Neural cell (in vitro differentiated cells): ENCODE measurements around the gene TWNK. TPM values are rescaled to one million over a fixed set of nuclear protein-coding genes. Genes with fewer than 3 reads are reported as not detected.

Experiments
- H2AFZ ChIP-seq: fragments of 200-600, 300-800 bp; sonication (generic), shearing (Covaris generic); 2 replicates; pipeline ENCODE4 v1.6.0; 2014; ENCODE audit warnings: low read depth, mild to moderate bottlenecking, antibody characterized with exemption, low read length, moderate library complexity
- H3F3A ChIP-seq: fragments of 200-600 bp; shearing (Covaris generic); 2 replicates; pipeline ENCODE4 v1.6.1; 2016; ENCODE audit warnings: mild to moderate bottlenecking, moderate library complexity, mixed read lengths, antibody characterized with exemption, low read length; ENCODE audit not compliant: insufficient read depth, poor library complexity, severe bottlenecking
- H3K27ac ChIP-seq: fragments of 200-600, 300-800 bp; sonication (generic), shearing (Covaris generic); 2 replicates; pipeline ENCODE4 v1.5.1; 2014; ENCODE audit warnings: mild to moderate bottlenecking, low read length, moderate library complexity
- H3K27me3 ChIP-seq: fragments of 300-800, 200-600 bp; sonication (generic), shearing (Covaris generic); 2 replicates; pipeline ENCODE4 v1.6.0; 2014; ENCODE audit warnings: mild to moderate bottlenecking, low read depth, low read length, moderate library complexity; ENCODE audit not compliant: insufficient read depth
- H3K36me3 ChIP-seq: fragments of 300-800, 200-600 bp; sonication (generic), shearing (Covaris generic); 2 replicates; pipeline ENCODE4 v1.5.1; 2014; ENCODE audit warnings: mild to moderate bottlenecking, antibody characterized with exemption, low read length, moderate library complexity; ENCODE audit not compliant: insufficient read depth
- H3K4me2 ChIP-seq: fragments of 300-800, 200-600 bp; sonication (generic), shearing (Covaris generic); 2 replicates; pipeline ENCODE4 v1.6.0; 2014; ENCODE audit warnings: mild to moderate bottlenecking, low read length
- H3K4me3 ChIP-seq: fragments of 300-800, 200-600 bp; sonication (generic), shearing (Covaris generic); 2 replicates; pipeline ENCODE4 v1.5.1; 2014; ENCODE audit warnings: mild to moderate bottlenecking, low read length, moderate library complexity
- H3K79me2 ChIP-seq: fragments of 200-600 bp; shearing (Covaris generic); replicated peaks from 2 replicates; pipeline ENCODE4 v1.6.0; 2014; ENCODE audit warnings: mild to moderate bottlenecking, low read length, moderate library complexity; ENCODE audit not compliant: insufficient read depth
- H3K9ac ChIP-seq: fragments of 300-800, 200-600 bp; sonication (generic), shearing (Covaris generic); 2 replicates; pipeline ENCODE4 v1.6.1; 2016; ENCODE audit warnings: mild to moderate bottlenecking, low read length, mixed read lengths
- H3K9me2 ChIP-seq: fragments of 200-600 bp; shearing (Covaris generic); 2 replicates; pipeline ENCODE4 v1.6.1; 2016; ENCODE audit warnings: mild to moderate bottlenecking, low read length, mixed read lengths; ENCODE audit not compliant: insufficient read depth
- H3K9me3 ChIP-seq: fragments of 200-600, 300-800 bp; sonication (generic), shearing (Covaris generic); 2 replicates; pipeline ENCODE4 v1.6.1; 2016; ENCODE audit warnings: mild to moderate bottlenecking, mixed run types, low read length, moderate library complexity, mixed read lengths
- H4K20me1 ChIP-seq: fragments of 200-600 bp; shearing (Covaris generic); 2 replicates; pipeline ENCODE4 v1.6.1; 2016; ENCODE audit warnings: mild to moderate bottlenecking, mixed run types; ENCODE audit not compliant: insufficient read depth
- EP300 ChIP-seq: fragments of 450-650 bp; conservative IDR thresholded peaks from 2 replicates; pipeline ENCODE4 v1.6.1; 2014; ENCODE audit warnings: antibody characterized with exemption, mild to moderate bottlenecking, moderate library complexity; ENCODE audit not compliant: poor library complexity, severe bottlenecking
- EZH2 ChIP-seq: fragments of 200-600, 300-800 bp; shearing (Covaris generic), sonication (generic); IDR thresholded peaks from 2 replicates; pipeline ENCODE4 v1.6.1; 2014; ENCODE audit warnings: antibody characterized with exemption, low read length, borderline replicate concordance, mild to moderate bottlenecking; ENCODE audit not compliant: insufficient read depth, poor library complexity, severe bottlenecking
- MXI1 ChIP-seq: fragments of 450-650 bp; conservative IDR thresholded peaks from 2 replicates; pipeline ENCODE4 v1.6.1; 2014; ENCODE audit warnings: antibody characterized with exemption, mild to moderate bottlenecking; ENCODE audit not compliant: poor library complexity, severe bottlenecking
- POLR2AphosphoS5 ChIP-seq: IDR thresholded peaks from 2 replicates; pipeline ENCODE4 v1.6.1; 2012
- RAD21 ChIP-seq: fragments of 450-650 bp; conservative IDR thresholded peaks from 2 replicates; pipeline ENCODE4 v1.6.1; 2014; ENCODE audit warnings: antibody characterized with exemption, mild to moderate bottlenecking, moderate library complexity
- SMC3 ChIP-seq: fragments of 450-650 bp; conservative IDR thresholded peaks from 2 replicates; pipeline ENCODE4 v1.6.1; 2014; ENCODE audit warnings: antibody characterized with exemption, mild to moderate bottlenecking, moderate library complexity; ENCODE audit not compliant: poor library complexity
- TAF1 ChIP-seq: IDR thresholded peaks from 2 replicates; pipeline ENCODE4 v1.6.1; 2012; ENCODE audit warnings: low read depth
- polyA plus RNA-seq: library from polyadenylated mRNA; depleted of rRNA; stranded (reverse); fragments of >200 nt; gene quantifications from 2 replicates; pipeline ENCODE4 v1.2.3, GENCODE V29; 2014
- TF ChIP-seq, protein P1 (sequence below): IDR thresholded peaks from 2 replicates; pipeline ENCODE4 v1.6.1; 2012; ENCODE audit warnings: borderline replicate concordance
- TF ChIP-seq, protein P2 (sequence below): fragments of 450-650 bp; IDR thresholded peaks from 2 replicates; pipeline ENCODE4 v1.5.1; 2014; ENCODE audit warnings: antibody characterized with exemption, mild to moderate bottlenecking, moderate library complexity; ENCODE audit not compliant: poor library complexity, severe bottlenecking

The TWNK gene
- polyA plus RNA-seq, 1 donor from 2014 or later: 4.8 TPM

DNA sequence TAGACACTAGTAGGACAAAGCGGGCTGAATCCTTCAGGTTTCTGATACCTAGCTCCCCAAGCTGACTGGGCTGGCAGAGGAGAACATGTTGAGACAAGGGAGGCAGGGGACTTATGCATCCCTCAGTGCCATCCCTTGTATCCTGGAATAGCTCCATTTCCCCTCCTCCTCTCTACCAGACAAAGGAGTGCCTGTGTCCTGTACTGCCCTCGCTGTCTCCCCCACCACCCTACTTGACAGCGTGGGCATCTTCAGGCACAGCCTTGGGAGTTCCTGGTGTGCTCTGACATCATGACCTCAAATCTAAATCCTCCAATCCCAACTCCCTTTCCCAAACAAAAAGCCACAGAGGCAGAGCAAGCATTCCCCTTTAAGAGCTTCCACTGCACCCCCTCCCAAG, 52.7 kb downstream of the TWNK start:
- TF ChIP-seq EP300 (no peak), EZH2 (no peak), SMC3 (no peak)
- TF ChIP-seq, protein P1, sequence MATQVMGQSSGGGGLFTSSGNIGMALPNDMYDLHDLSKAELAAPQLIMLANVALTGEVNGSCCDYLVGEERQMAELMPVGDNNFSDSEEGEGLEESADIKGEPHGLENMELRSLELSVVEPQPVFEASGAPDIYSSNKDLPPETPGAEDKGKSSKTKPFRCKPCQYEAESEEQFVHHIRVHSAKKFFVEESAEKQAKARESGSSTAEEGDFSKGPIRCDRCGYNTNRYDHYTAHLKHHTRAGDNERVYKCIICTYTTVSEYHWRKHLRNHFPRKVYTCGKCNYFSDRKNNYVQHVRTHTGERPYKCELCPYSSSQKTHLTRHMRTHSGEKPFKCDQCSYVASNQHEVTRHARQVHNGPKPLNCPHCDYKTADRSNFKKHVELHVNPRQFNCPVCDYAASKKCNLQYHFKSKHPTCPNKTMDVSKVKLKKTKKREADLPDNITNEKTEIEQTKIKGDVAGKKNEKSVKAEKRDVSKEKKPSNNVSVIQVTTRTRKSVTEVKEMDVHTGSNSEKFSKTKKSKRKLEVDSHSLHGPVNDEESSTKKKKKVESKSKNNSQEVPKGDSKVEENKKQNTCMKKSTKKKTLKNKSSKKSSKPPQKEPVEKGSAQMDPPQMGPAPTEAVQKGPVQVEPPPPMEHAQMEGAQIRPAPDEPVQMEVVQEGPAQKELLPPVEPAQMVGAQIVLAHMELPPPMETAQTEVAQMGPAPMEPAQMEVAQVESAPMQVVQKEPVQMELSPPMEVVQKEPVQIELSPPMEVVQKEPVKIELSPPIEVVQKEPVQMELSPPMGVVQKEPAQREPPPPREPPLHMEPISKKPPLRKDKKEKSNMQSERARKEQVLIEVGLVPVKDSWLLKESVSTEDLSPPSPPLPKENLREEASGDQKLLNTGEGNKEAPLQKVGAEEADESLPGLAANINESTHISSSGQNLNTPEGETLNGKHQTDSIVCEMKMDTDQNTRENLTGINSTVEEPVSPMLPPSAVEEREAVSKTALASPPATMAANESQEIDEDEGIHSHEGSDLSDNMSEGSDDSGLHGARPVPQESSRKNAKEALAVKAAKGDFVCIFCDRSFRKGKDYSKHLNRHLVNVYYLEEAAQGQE: no peak
- H3K27me3 ChIP-seq: peaks cover under 1% of the 10 kb centered on the region
- no peak overlapping the region for H3K9ac ChIP-seq
- H3F3A ChIP-seq: peaks cover 4% of the 10 kb centered on the region
- no peak overlapping the region for H3K4me3 ChIP-seq
- no peaks in the 10 kb centered on the region for H4K20me1 ChIP-seq
- H2AFZ ChIP-seq: no peak overlapping the region
- H3K36me3 ChIP-seq: no peaks in the 10 kb centered on the region
- no peak overlapping the region for H3K27ac ChIP-seq
- no peak overlapping the region for H3K4me2 ChIP-seq
- H3K9me3 ChIP-seq: no peaks in the 10 kb centered on the region
- no peaks in the 10 kb centered on the region for H3K9me2 ChIP-seq
- H3K79me2 ChIP-seq: no peaks in the 10 kb centered on the region

DNA sequence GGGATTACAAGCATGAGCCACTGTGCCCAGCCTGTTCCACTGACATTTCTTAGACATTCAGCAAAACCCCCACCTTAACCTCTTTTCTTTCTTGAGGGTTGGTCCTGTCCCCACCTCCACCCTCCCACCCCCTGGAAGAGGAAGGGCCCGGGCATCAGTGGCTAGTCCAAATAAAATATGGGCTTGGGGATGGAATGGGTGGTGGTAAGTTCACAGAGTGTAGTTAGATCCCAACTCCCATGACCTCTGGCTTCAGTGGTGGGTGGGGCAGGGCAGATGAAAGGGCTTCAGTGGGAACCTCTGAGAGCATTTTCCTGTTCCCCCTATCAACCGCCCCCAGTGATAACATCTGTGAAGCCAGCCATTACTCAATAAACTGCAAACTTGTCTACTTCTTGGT, 53.5 kb downstream of the TWNK start:
- H3K27me3 ChIP-seq: peaks cover 5% of the 10 kb centered on the region
- no peak overlapping the region for H3K4me3 ChIP-seq
- no peaks in the 10 kb centered on the region for H3K9me3 ChIP-seq
- no peaks in the 10 kb centered on the region for H4K20me1 ChIP-seq
- H3K9ac ChIP-seq: no peak overlapping the region
- H3K36me3 ChIP-seq: no peaks in the 10 kb centered on the region
- no peak overlapping the region for H2AFZ ChIP-seq
- no peak overlapping the region for H3K27ac ChIP-seq
- H3F3A ChIP-seq: peaks cover 4% of the 10 kb centered on the region
- H3K79me2 ChIP-seq: no peaks in the 10 kb centered on the region
- no peak overlapping the region for H3K4me2 ChIP-seq
- H3K9me2 ChIP-seq: no peaks in the 10 kb centered on the region
- TF ChIP-seq TAF1: no peak
- no peak for TF ChIP-seq EP300
- TF ChIP-seq EZH2: no peak
- TF ChIP-seq RAD21: no peak
- TF ChIP-seq, protein P2, sequence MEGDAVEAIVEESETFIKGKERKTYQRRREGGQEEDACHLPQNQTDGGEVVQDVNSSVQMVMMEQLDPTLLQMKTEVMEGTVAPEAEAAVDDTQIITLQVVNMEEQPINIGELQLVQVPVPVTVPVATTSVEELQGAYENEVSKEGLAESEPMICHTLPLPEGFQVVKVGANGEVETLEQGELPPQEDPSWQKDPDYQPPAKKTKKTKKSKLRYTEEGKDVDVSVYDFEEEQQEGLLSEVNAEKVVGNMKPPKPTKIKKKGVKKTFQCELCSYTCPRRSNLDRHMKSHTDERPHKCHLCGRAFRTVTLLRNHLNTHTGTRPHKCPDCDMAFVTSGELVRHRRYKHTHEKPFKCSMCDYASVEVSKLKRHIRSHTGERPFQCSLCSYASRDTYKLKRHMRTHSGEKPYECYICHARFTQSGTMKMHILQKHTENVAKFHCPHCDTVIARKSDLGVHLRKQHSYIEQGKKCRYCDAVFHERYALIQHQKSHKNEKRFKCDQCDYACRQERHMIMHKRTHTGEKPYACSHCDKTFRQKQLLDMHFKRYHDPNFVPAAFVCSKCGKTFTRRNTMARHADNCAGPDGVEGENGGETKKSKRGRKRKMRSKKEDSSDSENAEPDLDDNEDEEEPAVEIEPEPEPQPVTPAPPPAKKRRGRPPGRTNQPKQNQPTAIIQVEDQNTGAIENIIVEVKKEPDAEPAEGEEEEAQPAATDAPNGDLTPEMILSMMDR: no peak
- TF ChIP-seq POLR2AphosphoS5: no peak
- TF ChIP-seq, protein P1: no peak
- no peak for TF ChIP-seq SMC3
- no peak for TF ChIP-seq MXI1
